Smooth muscle cell (in vitro differentiated cells): ENCODE measurements around the gene FBXL7. TPM values are rescaled to one million over a fixed set of nuclear protein-coding genes. Genes with fewer than 3 reads are reported as not detected.

Experiments
- DNase-seq: peaks from one replicate; lab custom pipeline; 2025; ENCODE audit not compliant: unreplicated experiment; lab: John Stamatoyannopoulos, UW
- H2AFZ ChIP-seq: fragments of 200-600 bp; sonication (generic); 2 replicates; pipeline ENCODE4 v1.6.0; 2016; ENCODE audit warnings: antibody characterized with exemption, low read depth, mild to moderate bottlenecking
- H3F3A ChIP-seq: fragments of 200-600 bp; sonication (generic); 2 replicates; pipeline ENCODE4 v1.6.0; 2017; ENCODE audit warnings: antibody characterized with exemption, low read depth
- H3K27ac ChIP-seq: fragments of 200-600 bp; sonication (generic); 2 replicates; pipeline ENCODE4 v1.5.1; 2016; ENCODE audit warnings: low read depth, mild to moderate bottlenecking
- H3K27me3 ChIP-seq: fragments of 200-600 bp; sonication (generic); 2 replicates; pipeline ENCODE4 v1.6.1; 2016; ENCODE audit warnings: low read depth, mild to moderate bottlenecking
- H3K36me3 ChIP-seq: fragments of 200-600 bp; sonication (generic); 2 replicates; pipeline ENCODE4 v1.5.1; 2016; ENCODE audit warnings: low read depth
- H3K4me1 ChIP-seq: fragments of 200-600 bp; sonication (generic); 2 replicates; pipeline ENCODE4 v1.5.1; 2016; ENCODE audit warnings: low read depth
- H3K4me2 ChIP-seq: fragments of 200-600 bp; sonication (generic); 2 replicates; pipeline ENCODE4 v1.6.0; 2016; ENCODE audit warnings: mild to moderate bottlenecking
- H3K4me3 ChIP-seq: fragments of 200-600 bp; sonication (generic); 2 replicates; pipeline ENCODE4 v1.5.1; 2016; ENCODE audit warnings: mild to moderate bottlenecking
- H3K79me2 ChIP-seq: fragments of 200-600 bp; sonication (generic); 2 replicates; pipeline ENCODE4 v1.6.0; 2016; ENCODE audit warnings: low read depth, mild to moderate bottlenecking
- H3K9ac ChIP-seq: fragments of 200-600 bp; sonication (generic); 2 replicates; pipeline ENCODE4 v1.6.0; 2016; ENCODE audit warnings: low read depth
- H3K9me3 ChIP-seq: fragments of 200-600 bp; sonication (generic); replicated peaks from 2 replicates; pipeline ENCODE4 v1.5.1; 2016; ENCODE audit warnings: low read depth
- H4K20me1 ChIP-seq: fragments of 200-600 bp; sonication (generic); 2 replicates; pipeline ENCODE4 v1.6.0; 2016; ENCODE audit warnings: low read depth
- WGBS: methylation state at CpG from one replicate; pipeline ENCODE4 v1.1.7; 2016; ENCODE audit warnings: low lambda C conversion rate; 5-methylcytosine and 5-hydroxymethylcytosine counted together
- polyA plus RNA-seq: library from polyadenylated mRNA; unstranded; fragments of >200 nt; fragmentation: Nextera tagmentation; extraction: Ambion mirVana; gene quantifications from 2 replicates; pipeline ENCODE4 v1.2.1, GENCODE V29; 2016
- total RNA-seq: library from RNA; depleted of rRNA; stranded (reverse); fragments of >200 nt; gene quantifications from 2 replicates; pipeline ENCODE4 v1.2.3, GENCODE V29; 2014
- TF ChIP-seq, protein P1 (sequence below): fragments of 200-600 bp; sonication (generic); IDR thresholded peaks from 2 replicates; pipeline ENCODE4 v1.5.1; 2017; ENCODE audit warnings: borderline replicate concordance, mild to moderate bottlenecking, antibody characterized with exemption; ENCODE audit not compliant: insufficient read depth, poor library complexity, severe bottlenecking

FBXL7 gene
- total and polyA plus RNA-seq, 2 experiments from 2014 or later = 20.2 to 21.0 TPM

DNA sequence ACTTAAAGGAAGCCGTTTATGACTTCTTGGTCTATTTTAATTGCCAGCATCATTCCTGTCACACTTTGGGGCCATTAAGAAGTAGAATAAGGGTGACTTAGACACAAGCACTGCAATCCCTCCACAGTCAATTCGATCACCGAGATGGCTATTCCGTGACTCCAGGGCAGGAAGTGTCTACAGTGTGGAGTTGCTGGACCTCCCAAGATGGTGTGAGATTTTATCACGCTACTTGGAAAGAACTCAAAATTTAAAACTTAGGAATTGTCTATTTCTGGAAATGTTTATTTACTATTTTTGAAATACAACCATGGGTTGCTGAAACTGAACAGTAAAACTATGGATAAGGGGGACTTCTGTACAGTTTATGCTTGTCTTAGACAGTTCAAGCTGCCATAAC, 6.2 kb downstream of the FBXL7 start:
- Histone ChIP-seq H3K27ac (no peak overlapping the region), H3K4me2 (no peak overlapping the region), H3K4me1 (peaks cover 17% of the 10 kb centered on the region), H3K9ac (no peak overlapping the region), H3K79me2 (peaks cover 77% of the 10 kb centered on the region), H4K20me1 (peaks cover 88% of the 10 kb centered on the region), H3K4me3 (no peak overlapping the region), H2AFZ (no peak overlapping the region), H3K9me3 (no peaks in the 10 kb centered on the region), H3F3A (peaks cover 10% of the 10 kb centered on the region), H3K27me3 (no peaks in the 10 kb centered on the region), H3K36me3 (no peaks in the 10 kb centered on the region)
- WGBS = 95% methylated on average over 5 of the region's 5 CpGs
- TF ChIP-seq, protein P1, sequence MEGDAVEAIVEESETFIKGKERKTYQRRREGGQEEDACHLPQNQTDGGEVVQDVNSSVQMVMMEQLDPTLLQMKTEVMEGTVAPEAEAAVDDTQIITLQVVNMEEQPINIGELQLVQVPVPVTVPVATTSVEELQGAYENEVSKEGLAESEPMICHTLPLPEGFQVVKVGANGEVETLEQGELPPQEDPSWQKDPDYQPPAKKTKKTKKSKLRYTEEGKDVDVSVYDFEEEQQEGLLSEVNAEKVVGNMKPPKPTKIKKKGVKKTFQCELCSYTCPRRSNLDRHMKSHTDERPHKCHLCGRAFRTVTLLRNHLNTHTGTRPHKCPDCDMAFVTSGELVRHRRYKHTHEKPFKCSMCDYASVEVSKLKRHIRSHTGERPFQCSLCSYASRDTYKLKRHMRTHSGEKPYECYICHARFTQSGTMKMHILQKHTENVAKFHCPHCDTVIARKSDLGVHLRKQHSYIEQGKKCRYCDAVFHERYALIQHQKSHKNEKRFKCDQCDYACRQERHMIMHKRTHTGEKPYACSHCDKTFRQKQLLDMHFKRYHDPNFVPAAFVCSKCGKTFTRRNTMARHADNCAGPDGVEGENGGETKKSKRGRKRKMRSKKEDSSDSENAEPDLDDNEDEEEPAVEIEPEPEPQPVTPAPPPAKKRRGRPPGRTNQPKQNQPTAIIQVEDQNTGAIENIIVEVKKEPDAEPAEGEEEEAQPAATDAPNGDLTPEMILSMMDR = no peak
- no peak for DNase-seq

DNA sequence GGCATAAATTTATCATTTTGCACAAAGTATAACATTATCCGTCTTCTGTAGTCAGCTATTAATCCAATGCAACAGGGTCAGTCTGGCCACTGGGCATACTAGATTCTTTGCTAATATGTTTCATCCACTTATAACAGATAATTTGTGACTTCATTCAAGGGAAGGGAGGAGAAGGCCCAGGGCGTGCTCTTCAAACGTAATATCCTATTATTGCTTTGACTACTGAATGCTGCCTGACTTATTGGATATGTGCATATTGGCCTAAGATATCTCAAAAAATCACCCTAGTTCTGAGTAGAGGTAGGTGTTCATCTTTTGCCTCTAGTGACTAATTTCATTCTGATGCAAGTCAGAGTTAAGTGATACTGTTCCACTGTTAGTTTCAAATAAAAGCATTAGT, 6.9 kb downstream of the FBXL7 start:
- TF ChIP-seq, protein P1 = no peak
- no peaks in the 10 kb centered on the region for H3K27me3 ChIP-seq
- peaks cover 96% of the 10 kb centered on the region for H4K20me1 ChIP-seq
- no peak overlapping the region for H2AFZ ChIP-seq
- peaks cover 82% of the 10 kb centered on the region for H3K79me2 ChIP-seq
- no peak overlapping the region for H3K9ac ChIP-seq
- H3K36me3 ChIP-seq = no peaks in the 10 kb centered on the region
- H3K4me3 ChIP-seq = no peak overlapping the region
- 94% methylated on average over 3 of the region's 3 CpGs for WGBS
- H3K27ac ChIP-seq = no peak overlapping the region
- H3K4me1 ChIP-seq = peaks cover 16% of the 10 kb centered on the region
- DNase-seq = no peak
- peaks cover 7% of the 10 kb centered on the region for H3F3A ChIP-seq
- H3K9me3 ChIP-seq = no peaks in the 10 kb centered on the region
- H3K4me2 ChIP-seq = no peak overlapping the region

- Histone ChIP-seq H3K4me3 (no peak overlapping the region), H3K4me2 (no peak overlapping the region), H3K4me1 (peaks cover 3% of the 10 kb centered on the region), H3K27me3 (no peaks in the 10 kb centered on the region), H2AFZ (no peak overlapping the region), H4K20me1 (peaks cover 97% of the 10 kb centered on the region), H3K9ac (no peak overlapping the region), H3K36me3 (no peaks in the 10 kb centered on the region), H3F3A (no peaks in the 10 kb centered on the region), H3K79me2 (peaks cover 78% of the 10 kb centered on the region), H3K27ac (no peak overlapping the region), H3K9me3 (no peaks in the 10 kb centered on the region)
- TF ChIP-seq, protein P1 = no peak
- DNase-seq = no peak
- WGBS = 100% methylated on average over 1 of the region's 1 CpG
Measured at GRCh38 chr5:15510092-15510491, 10.1 kb downstream of the FBXL7 start.

DNA sequence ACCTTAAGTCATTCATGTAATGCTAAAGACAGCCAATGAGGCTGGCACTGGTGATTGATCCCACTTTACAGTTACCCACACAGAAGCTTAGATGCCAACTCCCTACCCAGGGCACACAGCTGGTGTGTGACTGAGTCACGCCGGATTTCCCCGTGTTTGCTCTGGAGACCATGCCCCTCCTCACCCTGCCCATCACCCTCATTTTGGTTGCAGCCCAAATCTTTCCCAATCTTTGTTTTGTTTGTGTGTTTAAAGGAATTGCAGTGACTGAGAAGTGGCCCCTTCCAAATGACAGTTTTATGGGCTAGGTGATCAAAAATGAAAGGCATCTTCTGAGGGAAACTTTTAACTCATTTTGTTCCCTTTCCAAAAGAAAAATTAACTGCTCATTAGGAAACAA, 10.9 kb downstream of the FBXL7 start:
- no peak overlapping the region for H2AFZ ChIP-seq
- no peaks in the 10 kb centered on the region for H3F3A ChIP-seq
- H3K79me2 ChIP-seq = peaks cover 78% of the 10 kb centered on the region
- H3K4me3 ChIP-seq = no peak overlapping the region
- DNase-seq = no peak
- H3K4me2 ChIP-seq = no peak overlapping the region
- 85% methylated on average over 3 of the region's 3 CpGs for WGBS
- H3K27ac ChIP-seq = no peak overlapping the region
- no peak overlapping the region for H3K9ac ChIP-seq
- H3K36me3 ChIP-seq = no peaks in the 10 kb centered on the region
- H3K27me3 ChIP-seq = no peaks in the 10 kb centered on the region
- TF ChIP-seq, protein P1 = no peak
- H3K4me1 ChIP-seq = peaks cover 3% of the 10 kb centered on the region
- peaks cover 97% of the 10 kb centered on the region for H4K20me1 ChIP-seq
- H3K9me3 ChIP-seq = no peaks in the 10 kb centered on the region
